ENCODE results near the gene APRT. TPM values are rescaled to one million over a fixed set of nuclear protein-coding genes. Genes with fewer than 3 reads are reported as not detected.

APRT gene
- total and polyA plus RNA-seq, 9 of the 15 experiments (the other 6 are each of a cell fraction or from before 2014, with no cell fraction given) = 41.7 to 409 (median 146) TPM

- TF ChIP-seq RREB1 (CRISPR knock-in tag; IDR thresholded peaks at IDR 0.05) (peak; percentile 84; the same call in 1 of the 2 replicates), ZNF143 (CRISPR knock-in tag; IDR thresholded peaks at IDR 0.05) (no peak), U2AF1 (optimal IDR thresholded peaks at IDR 0.05; ENCODE audit: low read depth, low read length) (no peak), NFXL1 (CRISPR knock-in tag; IDR thresholded peaks at IDR 0.05) (0 out of 2 replicates have a peak, but pooled peaks have one; percentile 32), TRIM24 (IDR thresholded peaks at IDR 0.05) (peak; percentile 85 to 87), CBX1 (IDR thresholded peaks at IDR 0.05; ENCODE audit: low read depth) (peak; percentile 76; the same call in 1 of the 2 replicates), E2F8 (IDR thresholded peaks at IDR 0.05; ENCODE audit: low read depth, partially characterized antibody) (peak; percentile 57), ZBTB9 (CRISPR knock-in tag; IDR thresholded peaks at IDR 0.05) (peak; percentile 91; the same call in 1 of the 2 replicates), IRF9 (tag; IDR thresholded peaks at IDR 0.05) (no peak), BHLHE40 (IDR thresholded peaks at IDR 0.05; ENCODE audit: low read length) (peak; percentile 73), CCAR2 (IDR thresholded peaks at IDR 0.05; ENCODE audit: low read depth, low read length) (no peak), JUN (IDR thresholded peaks at IDR 0.05; ENCODE audit: borderline replicate concordance, low read depth, low read length) (peak; percentile 58; the same call in 1 of the 2 replicates), JUN (CRISPR knock-in tag; IDR thresholded peaks at IDR 0.05; ENCODE audit: borderline replicate concordance) (no peak), FUS (optimal IDR thresholded peaks at IDR 0.05; ENCODE audit: low read depth, low read length) (no peak), FOXK2 (conservative IDR thresholded peaks at IDR 0.05 in 1 of 2, IDR thresholded peaks at IDR 0.05 in 1 of 2; ENCODE audit: low read depth in 2 of 2) (peak; percentile 62 to 65; a peak in 2 of 4 replicates), SMARCA4 (IDR thresholded peaks at IDR 0.05) (peak; percentile 96), HMBOX1 (IDR thresholded peaks at IDR 0.05) (peak; percentile 87)
Observed at GRCh38 chr16:88773812-88774291, 37.9 kb downstream of the APRT start (continued).
